ENCODE measurements around the gene TOR1AIP2.

TOR1AIP2 gene

GRCh38 chr1:179877586-179878265 is at the start of gene TOR1AIP2:
Gene TOR1AIP2, minus strand, starts transcription at chr1:179877803. Its CDS starts 25,138 bp downstream, at chr1:179852665.
- DNase-seq: peak; percentile 93

- DNase-seq: no peak
Observed at GRCh38 chr1:179926850-179927205, 49.2 kb upstream of the TOR1AIP2 start.

GRCh38 chr1:179925922-179926849 is 48.6 kb upstream of the TOR1AIP2 start:
- DNase-seq: no peak

GRCh38 chr1:179925302-179925701 is 47.7 kb upstream of the TOR1AIP2 start:
- no peak for DNase-seq

GRCh38 chr1:179924268-179924667 is 46.7 kb upstream of the TOR1AIP2 start:
- no peak for DNase-seq

GRCh38 chr1:179923029-179923428 is 45.4 kb upstream of the TOR1AIP2 start:
- DNase-seq: no peak

GRCh38 chr1:179921981-179922872 is 44.6 kb upstream of the TOR1AIP2 start:
- no peak for DNase-seq

- DNase-seq: no peak
Observed at GRCh38 chr1:179921472-179921871, 43.9 kb upstream of the TOR1AIP2 start.

GRCh38 chr1:179917601-179918429 is 40.2 kb upstream of the TOR1AIP2 start:
- DNase-seq: peak; percentile 35

GRCh38 chr1:179911812-179912211 is 34.2 kb upstream of the TOR1AIP2 start:
- DNase-seq: no peak

- no peak for DNase-seq
Observed at GRCh38 chr1:179910934-179911333, 33.3 kb upstream of the TOR1AIP2 start.

- no peak for DNase-seq
Observed at GRCh38 chr1:179889589-179889988, 12.0 kb upstream of the TOR1AIP2 start.

- DNase-seq: no peak
Observed at GRCh38 chr1:179888071-179888470, 10.5 kb upstream of the TOR1AIP2 start.

- DNase-seq: peak; percentile 80
Observed at GRCh38 chr1:179883745-179884138, 6.1 kb upstream of the TOR1AIP2 start.

GRCh38 chr1:179883040-179883744 is 5.6 kb upstream of the TOR1AIP2 start:
- peak; percentile 52 for DNase-seq

GRCh38 chr1:179882253-179883039 is 4.8 kb upstream of the TOR1AIP2 start, which contains the start of gene TOR1AIP1:
Gene TOR1AIP1, plus strand, starts transcription at chr1:179882285. Its CDS starts 218 bp downstream, at chr1:179882503.
- DNase-seq: peak; percentile 98

- DNase-seq: no peak
Observed at GRCh38 chr1:179881642-179882252, 4.1 kb upstream of the TOR1AIP2 start.

GRCh38 chr1:179879797-179880196 is 2.2 kb upstream of the TOR1AIP2 start:
- peak; percentile 25 for DNase-seq

GRCh38 chr1:179876300-179876715 is 1.3 kb downstream of the TOR1AIP2 start:
- DNase-seq: peak; percentile 49
